Lung (tissue), 12 donors: ENCODE results near the gene APOBEC3A. TPM values are rescaled to one million over a fixed set of nuclear protein-coding genes. Genes with fewer than 3 reads are reported as not detected.
A peak's percentile ranks its signal among the peaks of the same experiment; 100 is the strongest.

ENCODE experiments used
- ATAC-seq: fragments of 200-7000 bp; cut with Tn5 transposase; one replicate; pipeline ENCODE4 v1.9.1; 2020; ENCODE audit warnings: moderate number of reproducible peaks; ENCODE audit not compliant: insufficient read depth, low FRiP score
- DNase-seq, 3 donors: peaks; one replicate each; pipeline ENCODE4 v3.0.0-alpha.2; 2013 to 2017
- H3K27ac ChIP-seq, 2 donors: one replicate each; pipeline ENCODE4 v1.5.1; 2013; ENCODE audit warnings: mild to moderate bottlenecking in 2 of 2, moderate library complexity in 2 of 2, control low read depth in 1 of 2, inconsistent platforms in 1 of 2, low read depth in 1 of 2, low read length in 1 of 2
- H3K27me3 ChIP-seq, 3 donors: one replicate each; pipeline ENCODE4 v1.5.1; 2013; ENCODE audit warnings: low read length in 2 of 3; ENCODE audit not compliant: control insufficient read depth in 3 of 3, insufficient read depth in 3 of 3
- H3K36me3 ChIP-seq, 4 donors: one replicate each; pipeline ENCODE4 v1.5.1; 2013; ENCODE audit warnings: low read length in 4 of 4, mild to moderate bottlenecking in 1 of 4, moderate library complexity in 1 of 4; ENCODE audit not compliant: control insufficient read depth in 4 of 4, insufficient read depth in 4 of 4
- H3K4me1 ChIP-seq, 5 donors: one replicate each; pipeline ENCODE4 v1.5.1; 2013; ENCODE audit warnings: low read length in 5 of 5, mild to moderate bottlenecking in 2 of 5, moderate library complexity in 1 of 5; ENCODE audit not compliant: control insufficient read depth in 5 of 5, insufficient read depth in 5 of 5
- H3K4me3 ChIP-seq: one replicate; pipeline ENCODE4 v1.5.1; 2013; ENCODE audit warnings: mild to moderate bottlenecking, control low read depth, moderate library complexity
- H3K9ac ChIP-seq, 2 donors: one replicate each; pipeline ENCODE4 v1.5.1; 2013; ENCODE audit warnings: low read length in 2 of 2, control low read depth in 1 of 2; ENCODE audit not compliant: insufficient read depth in 1 of 2
- H3K9me3 ChIP-seq, 4 donors: one replicate each; pipeline ENCODE4 v1.5.1; 2013; ENCODE audit warnings: low read length in 3 of 4, mild to moderate bottlenecking in 1 of 4, moderate library complexity in 1 of 4; ENCODE audit not compliant: control insufficient read depth in 4 of 4, insufficient read depth in 3 of 4
- WGBS, 2 donors: extraction: QIAGEN DNeasy Blood & Tissue Kit; methylation state at CpG; one replicate each; pipeline ENCODE4 v1.1.7; 2013; 5-methylcytosine and 5-hydroxymethylcytosine counted together
- polyA plus RNA-seq, 2 donors: library from polyadenylated mRNA; stranded (reverse); fragments of 200-250 nt; gene quantifications; one replicate each; pipeline ENCODE4 v1.2.1, GENCODE V29; 2013
- total RNA-seq, 2 donors: library from RNA; depleted of rRNA in 1 of 2; stranded (reverse); fragments of >200 nt in 1 of 2; gene quantifications; one replicate each; pipeline ENCODE4 v1.2.1, GENCODE V29; 2014 to 2021
- TF ChIP-seq, protein P1 (sequence below): IDR thresholded peaks from 2 replicates; pipeline ENCODE4 v1.5.1; 2012; ENCODE audit warnings: mild to moderate bottlenecking; ENCODE audit errors: control extremely low read depth, extremely low read depth
- donor health status: control.
- donor health status: control.
- donor health status: Bipolar disorder and iron deficiency.
- donor health status: healthy.
- donor health status: DM: yes; HTN: yes; CAD: no.

Gene APOBEC3A
- total and polyA plus RNA-seq, 4 donors = 1.1 to 68.3 (median 9.1) TPM

DNA sequence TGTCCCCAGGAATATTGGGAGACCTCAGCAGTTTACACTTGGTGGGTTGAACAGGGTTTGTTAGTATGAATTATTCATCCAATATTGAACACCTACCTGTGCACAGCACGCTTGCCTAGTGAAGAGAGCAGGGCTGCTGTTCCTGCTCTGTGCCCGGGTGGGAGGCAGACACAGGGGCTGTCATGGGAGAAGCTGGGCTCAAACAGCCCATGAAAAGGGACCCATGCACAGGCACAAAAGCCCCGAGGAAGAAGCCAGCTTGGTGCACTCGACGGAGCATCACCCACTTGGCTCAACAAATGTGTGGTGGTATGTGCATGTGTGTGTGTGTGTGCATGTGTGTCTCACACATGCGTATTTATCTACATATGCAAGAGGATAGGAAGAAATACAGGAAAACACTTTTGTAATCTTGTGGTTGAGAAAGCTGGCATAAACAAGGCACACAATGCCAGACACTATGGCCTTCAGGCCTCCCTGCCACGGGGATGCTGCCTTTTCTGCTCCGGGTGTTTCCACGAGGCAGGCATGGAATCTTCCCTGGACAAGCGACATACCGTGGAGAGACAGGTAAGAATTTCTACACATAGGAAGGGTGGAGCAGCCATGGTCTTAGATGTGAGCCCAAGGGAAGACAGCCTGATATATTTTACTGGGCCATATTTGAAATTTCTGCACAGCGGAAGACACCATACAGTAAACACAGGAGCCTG lies 5.0 kb upstream of the APOBEC3A start:
- peak overlapping the region in 1 of 2 donors; percentile 33 for H3K27ac ChIP-seq
- no peaks in the 10 kb centered on the region for H3K36me3 ChIP-seq
- H3K4me1 ChIP-seq = no peaks in the 10 kb centered on the region
- no peaks in the 10 kb centered on the region for H3K9me3 ChIP-seq
- TF ChIP-seq, protein P1, sequence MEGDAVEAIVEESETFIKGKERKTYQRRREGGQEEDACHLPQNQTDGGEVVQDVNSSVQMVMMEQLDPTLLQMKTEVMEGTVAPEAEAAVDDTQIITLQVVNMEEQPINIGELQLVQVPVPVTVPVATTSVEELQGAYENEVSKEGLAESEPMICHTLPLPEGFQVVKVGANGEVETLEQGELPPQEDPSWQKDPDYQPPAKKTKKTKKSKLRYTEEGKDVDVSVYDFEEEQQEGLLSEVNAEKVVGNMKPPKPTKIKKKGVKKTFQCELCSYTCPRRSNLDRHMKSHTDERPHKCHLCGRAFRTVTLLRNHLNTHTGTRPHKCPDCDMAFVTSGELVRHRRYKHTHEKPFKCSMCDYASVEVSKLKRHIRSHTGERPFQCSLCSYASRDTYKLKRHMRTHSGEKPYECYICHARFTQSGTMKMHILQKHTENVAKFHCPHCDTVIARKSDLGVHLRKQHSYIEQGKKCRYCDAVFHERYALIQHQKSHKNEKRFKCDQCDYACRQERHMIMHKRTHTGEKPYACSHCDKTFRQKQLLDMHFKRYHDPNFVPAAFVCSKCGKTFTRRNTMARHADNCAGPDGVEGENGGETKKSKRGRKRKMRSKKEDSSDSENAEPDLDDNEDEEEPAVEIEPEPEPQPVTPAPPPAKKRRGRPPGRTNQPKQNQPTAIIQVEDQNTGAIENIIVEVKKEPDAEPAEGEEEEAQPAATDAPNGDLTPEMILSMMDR = no peak
- ATAC-seq (no peak), DNase-seq (no peak)
- 49 to 73% methylated on average over 12 of the region's 12 CpGs for WGBS, 2 donors
- no peak overlapping the region for H3K9ac ChIP-seq
- H3K27me3 ChIP-seq = no peaks in the 10 kb centered on the region
- H3K4me3 ChIP-seq = no peak overlapping the region

DNA sequence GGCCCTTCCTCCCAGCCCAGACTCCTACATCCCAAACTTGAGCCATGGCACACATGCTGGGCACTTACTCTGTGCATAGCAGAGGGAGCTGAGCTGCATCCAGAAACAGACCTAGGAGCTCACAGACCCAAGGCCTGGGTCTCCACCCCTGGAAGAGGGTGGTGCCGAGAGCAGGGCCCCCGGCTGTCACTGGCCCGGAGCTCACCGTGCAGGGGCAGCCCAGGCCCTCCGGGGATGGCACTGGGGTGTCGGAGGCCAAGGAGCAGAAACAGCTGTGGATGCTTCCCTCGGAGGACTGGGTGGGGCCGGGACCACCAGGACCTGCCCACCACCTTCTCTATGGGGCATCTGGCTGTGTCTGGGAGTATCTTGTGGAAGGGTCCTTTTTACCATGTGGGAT lies 4.3 kb upstream of the APOBEC3A start:
- ATAC-seq (no peak), DNase-seq (no peak)
- TF ChIP-seq, protein P1 = no peak
- Histone ChIP-seq H3K27ac (peak overlapping the region in 1 of 2 donors; percentile 20), H3K27me3 (no peaks in the 10 kb centered on the region), H3K4me3 (no peak overlapping the region), H3K9ac (no peak overlapping the region), H3K36me3 (no peaks in the 10 kb centered on the region), H3K9me3 (no peaks in the 10 kb centered on the region), H3K4me1 (no peaks in the 10 kb centered on the region)
- 90 to 91% methylated on average over 8 of the region's 8 CpGs for WGBS, 2 donors

DNA sequence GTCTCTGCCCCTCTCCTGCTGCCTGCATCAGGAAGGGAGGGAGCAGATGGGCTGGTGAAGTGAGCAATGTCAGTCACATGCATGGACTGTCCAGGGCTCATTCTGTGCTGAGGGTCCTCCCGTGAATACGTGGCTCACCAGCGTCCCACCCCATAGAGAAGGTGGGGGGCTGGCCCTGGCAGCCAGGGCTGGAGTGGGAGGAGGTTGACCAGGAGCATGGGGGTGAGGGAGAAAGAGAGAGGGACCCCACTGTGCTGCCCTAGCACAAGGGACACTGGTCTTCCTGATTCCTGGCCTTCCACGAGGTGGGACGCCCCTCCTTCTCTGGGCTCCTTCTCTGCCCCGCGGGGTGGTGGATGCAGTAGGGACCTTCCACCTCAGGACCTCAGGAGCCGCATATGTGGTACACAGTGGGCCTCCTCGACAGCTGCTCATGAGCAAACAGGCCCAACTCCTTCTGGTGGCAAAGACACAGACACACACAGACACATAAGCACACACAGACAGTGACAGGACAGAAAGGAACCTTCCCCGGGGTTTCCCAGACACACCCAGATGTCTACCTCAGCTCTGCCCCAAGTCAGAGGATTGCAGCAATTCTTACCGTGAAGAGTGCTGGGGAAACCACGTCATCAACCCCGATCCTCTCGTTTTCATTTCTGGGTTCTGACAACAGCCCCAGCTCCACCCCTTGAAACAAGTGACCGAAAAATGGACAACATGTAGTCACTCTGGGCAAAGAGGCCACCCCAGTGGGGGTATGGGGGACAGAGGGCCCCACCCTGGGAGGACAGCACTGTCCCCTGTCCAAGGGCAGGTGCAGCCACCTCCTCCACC lies 3.6 kb upstream of the APOBEC3A start:
- H3K27me3 ChIP-seq = no peaks in the 10 kb centered on the region
- peak overlapping the region in 1 of 2 donors; percentile 20 for H3K27ac ChIP-seq
- no peaks in the 10 kb centered on the region for H3K36me3 ChIP-seq
- H3K9ac ChIP-seq = no peak overlapping the region
- TF ChIP-seq, protein P1 = no peak
- H3K9me3 ChIP-seq = no peaks in the 10 kb centered on the region
- no peaks in the 10 kb centered on the region for H3K4me1 ChIP-seq
- no peak overlapping the region for H3K4me3 ChIP-seq
- ATAC-seq = no peak
- 54 to 55% methylated on average over 15 of the region's 15 CpGs for WGBS, 2 donors
- no peak for DNase-seq
